ENCODE data around the gene GRK3.

GRCh38 chr22:25689631-25690030 lies 125.2 kb downstream of the GRK3 start:
- TF ChIP-seq GATA2 (IDR thresholded peaks at IDR 0.05; ENCODE audit: low read depth, low read length) = no peak
- no peak for TF ChIP-seq GATA3 (IDR thresholded peaks at IDR 0.05; ENCODE audit: low read depth, low read length)

All from SH-SY5Y (cell line).